H1 (cell line): ENCODE measurements around the gene AGPS. TPM values are rescaled to one million over a fixed set of nuclear protein-coding genes. Genes with fewer than 3 reads are reported as not detected.

Source experiments
- CTCF ChIA-PET: fragments of 300-600 bp; sonication (Branson Sonifier 250); formaldehyde crosslinking; loops from one replicate; lab custom pipeline; 2021; ENCODE audit not compliant: partially characterized antibody; lab: Charles Lee
- POLR2A ChIA-PET: fragments of 300-600 bp; sonication (Branson Sonifier 250); formaldehyde crosslinking; loops from one replicate; lab custom pipeline; 2021; ENCODE audit warnings: inconsistent platforms; ENCODE audit not compliant: partially characterized antibody; lab: Charles Lee
- DNase-seq, 2 experiments: peaks; one replicate each; pipeline versions ENCODE4 v3.0.0 to v3.0.0-alpha.2; 2010 to 2022; ENCODE audit warnings: low spot score in 2 of 2, low read depth in 1 of 2, mixed read lengths in 1 of 2
- FAIRE-seq: peaks from 2 replicates; lab custom pipeline; 2011; peaks lifted over from hg19 to GRCh38; lab: Jason Lieb, UNC
- H2AFZ ChIP-seq: 2 replicates; pipeline ENCODE4 v1.8.1; 2012; ENCODE audit warnings: low read length, inconsistent platforms
- H2AK5ac ChIP-seq: 2 replicates; pipeline ENCODE4 v1.6.1; 2013; ENCODE audit warnings: low read depth, low read length
- H2BK120ac ChIP-seq: replicated peaks from 2 replicates; pipeline ENCODE3; 2013; ENCODE audit warnings: low read depth, low read length, inconsistent platforms
- H2BK12ac ChIP-seq: 2 replicates; pipeline ENCODE4 v1.6.1; 2013; ENCODE audit warnings: low read depth, low read length
- H2BK15ac ChIP-seq: 2 replicates; pipeline ENCODE4 v1.6.1; 2013; ENCODE audit warnings: low read length
- H2BK20ac ChIP-seq: 2 replicates; pipeline ENCODE4 v1.6.1; 2013; ENCODE audit warnings: low read length
- H2BK5ac ChIP-seq: 2 replicates; pipeline ENCODE4 v1.6.1; 2013; ENCODE audit warnings: low read depth, low read length
- H3K14ac ChIP-seq: 2 replicates; pipeline ENCODE4 v1.6.1; 2013; ENCODE audit warnings: inconsistent platforms; ENCODE audit not compliant: insufficient read length
- H3K18ac ChIP-seq: 2 replicates; pipeline ENCODE4 v1.6.1; 2013; ENCODE audit warnings: low read length; ENCODE audit errors: extremely low read depth
- H3K23ac ChIP-seq: 2 replicates; pipeline ENCODE4 v1.6.1; 2013; ENCODE audit warnings: inconsistent platforms; ENCODE audit not compliant: insufficient read length
- H3K23me2 ChIP-seq: 2 replicates; pipeline ENCODE4 v1.6.1; 2013; ENCODE audit warnings: low read depth, low read length
- H3K27ac ChIP-seq: 2 replicates; pipeline ENCODE4 v1.6.1; 2011; ENCODE audit warnings: low read depth, low read length, inconsistent platforms
- H3K27me3 ChIP-seq, 4 experiments: replicated peaks in 1 of 4; 1 replicate in 1 of 4; 2 replicates in 3 of 4; pipeline versions ENCODE4 v1.6.1 to v1.8.1; 2011 to 2013; ENCODE audit warnings: low read length in 3 of 4, mild to moderate bottlenecking in 3 of 4, inconsistent platforms in 2 of 4, mixed read lengths in 2 of 4, moderate library complexity in 1 of 4; ENCODE audit not compliant: control insufficient read depth in 3 of 4, insufficient read depth in 3 of 4; ENCODE audit errors: extremely low read depth in 1 of 4
- H3K36me3 ChIP-seq, 4 experiments: 2 replicates each; pipeline versions ENCODE4 v1.6.1 to v1.8.1; 2011 to 2013; ENCODE audit warnings: mild to moderate bottlenecking in 4 of 4, low read length in 3 of 4, moderate library complexity in 2 of 4, control low read depth in 1 of 4, inconsistent platforms in 1 of 4; ENCODE audit not compliant: insufficient read depth in 4 of 4, control insufficient read depth in 2 of 4
- H3K4ac ChIP-seq: replicated peaks from 2 replicates; pipeline ENCODE3; 2013; ENCODE audit warnings: low read length, low read depth, mixed read lengths, inconsistent platforms; ENCODE audit not compliant: insufficient read length
- H3K4me1 ChIP-seq, 4 experiments: replicated peaks in 1 of 4; 1 replicate in 1 of 4; 2 replicates in 3 of 4; pipeline versions ENCODE4 v1.6.1 to v1.8.1; 2011 to 2013; ENCODE audit warnings: low read length in 3 of 4, inconsistent platforms in 2 of 4, mixed read lengths in 1 of 4; ENCODE audit not compliant: insufficient read depth in 4 of 4, control insufficient read depth in 3 of 4
- H3K4me2 ChIP-seq, 2 experiments: 2 replicates each; pipeline versions ENCODE4 v1.6.1 to v1.8.1; 2011 to 2013; ENCODE audit warnings: low read depth in 2 of 2, low read length in 2 of 2, control low read depth in 1 of 2, inconsistent platforms in 1 of 2, mild to moderate bottlenecking in 1 of 2; ENCODE audit not compliant: insufficient read depth in 1 of 2
- H3K4me3 ChIP-seq, 4 experiments: fragments of 200-600, 300-600 bp in 1 of 4; sonication (generic), shearing (Covaris generic), sonication (Bioruptor Twin) in 1 of 4; 2 replicates each; pipeline versions ENCODE4 v1.5.1 to v1.8.1; 2011 to 2016; ENCODE audit warnings: low read length in 4 of 4, low read depth in 3 of 4, control low read depth in 2 of 4, inconsistent platforms in 2 of 4, mild to moderate bottlenecking in 2 of 4, mixed read lengths in 1 of 4, moderate library complexity in 1 of 4; ENCODE audit not compliant: insufficient read depth in 2 of 4; ENCODE audit errors: extremely low read depth in 1 of 4
- H3K56ac ChIP-seq: replicated peaks from 2 replicates; pipeline ENCODE3; 2013; ENCODE audit warnings: low read depth, mild to moderate bottlenecking, mixed read lengths, low read length, inconsistent platforms; ENCODE audit not compliant: insufficient read length
- H3K79me1 ChIP-seq: 2 replicates; pipeline ENCODE4 v1.6.1; 2013; ENCODE audit warnings: low read depth, low read length, control low read depth
- H3K79me2 ChIP-seq, 2 experiments: 2 replicates each; pipeline versions ENCODE4 v1.6.1 to v1.8.1; 2012 to 2013; ENCODE audit warnings: low read length in 2 of 2, mild to moderate bottlenecking in 2 of 2, inconsistent platforms in 1 of 2; ENCODE audit not compliant: insufficient read depth in 2 of 2, control insufficient read depth in 1 of 2
- H3K9ac ChIP-seq, 4 experiments: replicated peaks in 1 of 4; 1 replicate in 1 of 4; 2 replicates in 3 of 4; pipeline versions ENCODE4 v1.6.1 to v1.8.1; 2011 to 2013; ENCODE audit warnings: low read depth in 3 of 4, low read length in 3 of 4, control low read depth in 2 of 4, mild to moderate bottlenecking in 2 of 4, moderate library complexity in 2 of 4, inconsistent platforms in 1 of 4; ENCODE audit errors: extremely low read depth in 1 of 4
- H3K9me3 ChIP-seq, 2 experiments: 2 replicates each; pipeline versions ENCODE4 v1.6.1 to v1.8.1; 2012 to 2013; ENCODE audit warnings: mild to moderate bottlenecking in 2 of 2, moderate library complexity in 2 of 2, control low read depth in 1 of 2, inconsistent platforms in 1 of 2, low read depth in 1 of 2, low read length in 1 of 2, mixed read lengths in 1 of 2; ENCODE audit not compliant: insufficient read depth in 2 of 2
- H4K20me1 ChIP-seq, 2 experiments: replicated peaks in 1 of 2; 2 replicates each; pipeline versions ENCODE3 to v1.8.1; 2011 to 2013; ENCODE audit warnings: inconsistent platforms in 2 of 2, low read length in 2 of 2, mild to moderate bottlenecking in 1 of 2; ENCODE audit not compliant: insufficient read depth in 2 of 2, control insufficient read depth in 1 of 2
- H4K5ac ChIP-seq: 2 replicates; pipeline ENCODE4 v1.6.1; 2013; ENCODE audit warnings: low read length, low read depth, mixed read lengths, inconsistent platforms; ENCODE audit not compliant: insufficient read length
- H4K8ac ChIP-seq: 2 replicates; pipeline ENCODE4 v1.8.0; 2013; ENCODE audit warnings: mild to moderate bottlenecking, moderate library complexity, low read length, inconsistent platforms; ENCODE audit not compliant: insufficient read depth; ENCODE audit errors: extremely low read depth
- H4K91ac ChIP-seq: replicated peaks from 2 replicates; pipeline ENCODE3; 2013; ENCODE audit warnings: low read length, mixed read lengths, inconsistent platforms; ENCODE audit not compliant: insufficient read length
- CBX5 ChIP-seq: fragments of 300-800, 300-1000 bp; sonication (generic); IDR thresholded peaks from 2 replicates; pipeline ENCODE4 v1.7.1; 2016; ENCODE audit warnings: antibody characterized with exemption, low read length, low read depth
- EP300 ChIP-seq, 2 experiments: IDR thresholded peaks; 1 replicate in 1 of 2; 2 replicates in 1 of 2; pipeline ENCODE4 v1.6.1; 2011 to 2012; ENCODE audit warnings: low read depth in 2 of 2, low read length in 2 of 2, mild to moderate bottlenecking in 2 of 2, borderline replicate concordance in 1 of 2, inconsistent platforms in 1 of 2, moderate library complexity in 1 of 2
- WGBS, 2 experiments: shearing (Covaris generic) in 1 of 2; methylation state at CpG; one replicate each; pipeline versions ENCODE4 v1.1.6 to v1.1.7; 2013 to 2015; ENCODE audit warnings: low lambda C conversion rate in 2 of 2, mixed read lengths in 2 of 2, inconsistent platforms in 1 of 2, low coverage in 1 of 2, missing lambda C conversion rate in 1 of 2; ENCODE audit not compliant: insufficient replicate concordance in 2 of 2, insufficient coverage in 1 of 2, insufficient read length in 1 of 2; ENCODE audit errors: extremely low coverage in 1 of 2, missing lambda C conversion rate in 1 of 2; 5-methylcytosine and 5-hydroxymethylcytosine counted together
- polyA plus RNA-seq, 7 experiments: library from polyadenylated mRNA; depleted of rRNA in 3 of 7; stranded (reverse) in 5 of 7; unstranded in 2 of 7; fragments of >200 nt in 5 of 7; fragments of 200-250 nt in 2 of 7; gene quantifications; 1 replicate in 5 of 7; 2 replicates in 1 of 7; 4 replicates in 1 of 7; pipeline versions ENCODE4 v1.2.1 to v1.2.3, GENCODE V29; 2011 to 2013; ENCODE audit warnings: missing spikeins in 2 of 7, mixed read lengths in 2 of 7
- total RNA-seq: library from RNA; stranded (reverse); fragmentation: NEBNext Ultra II Directional; extraction: Animal tissue kit (Norgen Biotek cat#: 25700); gene quantifications from 2 replicates; pipeline ENCODE4 v1.2.1, GENCODE V29; 2021

AGPS gene
- total and polyA plus RNA-seq, 2 of the 8 experiments (the other 6 are each of a cell fraction or from before 2014, with no cell fraction given): 7.3 to 57.8 TPM

DNA sequence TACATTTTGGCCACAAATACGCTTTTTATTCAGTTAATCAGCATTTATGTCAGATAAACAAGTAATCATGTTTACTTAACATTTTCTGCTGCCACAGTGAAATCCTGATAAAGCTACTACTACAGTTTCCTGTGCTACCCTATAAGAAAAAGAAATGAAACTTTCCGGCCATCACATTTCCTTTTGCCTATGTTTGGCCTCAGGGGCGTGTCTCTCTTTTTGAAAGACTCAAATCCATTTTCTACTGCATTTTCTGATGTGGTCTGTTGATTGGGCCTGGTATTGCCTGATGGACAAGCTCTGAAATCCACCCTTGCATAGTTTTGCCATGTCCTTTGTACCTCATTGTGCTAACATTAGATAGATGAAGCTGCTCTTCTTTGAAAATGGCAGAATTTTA, 152.6 kb downstream of the AGPS start:
- Histone ChIP-seq H4K8ac (no peak overlapping the region), H2BK5ac (no peak overlapping the region), H3K4ac (no peak overlapping the region), H2BK12ac (no peak overlapping the region), H3K27ac (no peak overlapping the region), H3K4me1 (no peaks in the 10 kb centered on the region), H4K91ac (no peak overlapping the region), H4K5ac (no peak overlapping the region), H3K18ac (no peak overlapping the region), H3K4me3 (no peak overlapping the region), H3K79me1 (no peaks in the 10 kb centered on the region), H2BK15ac (no peak overlapping the region), H4K20me1 (no peaks in the 10 kb centered on the region), H3K4me2 (no peak overlapping the region), H3K23me2 (no peaks in the 10 kb centered on the region), H2BK120ac (no peak overlapping the region), H3K79me2 (no peaks in the 10 kb centered on the region), H3K23ac (no peak overlapping the region), H2BK20ac (no peak overlapping the region), H3K27me3 (no peaks in the 10 kb centered on the region), H3K9me3 (peaks cover 16 to 17% of the 10 kb centered on the region in 2 experiments), H3K14ac (no peak overlapping the region), H3K9ac (no peak overlapping the region), H2AFZ (no peak overlapping the region), H3K36me3 (no peaks in the 10 kb centered on the region; a peak in 1 of 8 replicates), H2AK5ac (no peak overlapping the region), H3K56ac (no peak overlapping the region)
- ChIA-PET POLR2A (no interaction called here), CTCF (no interaction called here)
- 91% methylated on average over 3 of the region's 3 CpGs; no CpG with 5 or more reads in 1 of the 2 experiments for WGBS, 2 experiments
- FAIRE-seq: no peak
- TF ChIP-seq EP300 (IDR thresholded peaks at IDR 0.05; ENCODE audit: borderline replicate concordance in 1 of 2, low read depth in 2 of 2, low read length in 2 of 2): no peak
- no peak for TF ChIP-seq CBX5
- DNase-seq: no peak
